Measurements from ENCODE around the gene NOL8.

Gene NOL8

DNA sequence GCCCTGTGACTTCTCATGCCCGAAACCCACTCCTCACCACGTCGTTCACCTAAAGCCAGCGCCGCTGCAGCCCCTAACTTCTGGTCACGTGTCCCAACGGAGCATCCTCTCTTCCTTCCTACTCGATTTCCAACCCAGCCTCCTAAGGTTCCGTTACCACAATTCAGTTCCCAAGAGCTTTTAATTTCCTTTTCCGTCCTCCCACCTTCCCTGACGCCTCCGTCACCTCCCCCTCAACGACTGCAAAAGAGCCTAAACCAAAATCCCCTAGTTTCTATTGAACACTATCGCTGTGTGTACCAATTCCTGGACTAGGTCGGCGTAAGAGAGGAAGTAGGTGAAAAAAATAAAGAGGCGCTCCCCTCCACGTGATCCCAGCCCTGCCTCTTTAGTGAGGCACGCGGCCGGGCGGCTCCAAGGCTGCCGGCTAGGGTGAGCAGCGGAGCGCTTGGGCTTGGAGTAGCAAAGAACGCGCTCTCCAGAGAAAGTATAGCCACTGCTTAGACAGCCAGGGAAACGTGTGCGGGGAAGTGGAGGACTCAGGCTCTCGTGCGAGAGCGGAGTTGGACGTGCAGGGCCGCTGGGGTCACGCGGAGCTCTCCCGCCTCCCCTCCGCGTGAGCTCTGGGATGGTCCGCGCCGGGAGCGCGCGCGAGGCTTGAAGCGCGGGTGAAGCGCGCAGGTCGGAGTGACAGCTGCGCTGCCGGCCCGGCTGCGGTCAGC, at the start of gene NOL8, which contains the start of gene CENPP:
TSS of gene NOL8 (minus strand) at position 82 of the 722 bp plus-strand sequence. CDS start 1,189 bp downstream, outside the sequence.
TSS of gene CENPP (plus strand) at position 685 of the 722 bp plus-strand sequence.
- DNase-seq (ENCODE audit: low read depth in 2 of 2) = peak; percentile 68 to 75

DNA sequence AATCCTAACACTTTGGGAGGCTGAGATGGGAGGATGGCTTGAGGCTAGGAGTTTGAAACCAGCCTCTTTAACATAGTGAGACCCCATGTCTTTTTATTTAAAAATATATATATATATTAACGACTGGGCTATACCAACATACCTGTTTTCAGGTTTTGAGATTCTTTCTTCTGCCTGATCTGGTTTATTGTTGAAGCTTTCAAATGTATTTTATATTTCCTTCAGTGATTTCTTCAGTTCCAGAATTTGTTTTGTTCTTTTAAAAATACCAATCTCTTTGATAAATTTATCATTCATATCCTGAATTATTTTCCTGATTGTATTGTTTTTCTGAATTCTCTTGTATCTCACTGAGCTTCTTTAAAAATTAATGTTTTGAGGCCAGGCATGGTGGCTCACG, 48.0 kb upstream of the NOL8 start:
- no peak for DNase-seq (ENCODE audit: low read depth in 2 of 2)

GRCh38 chr9:92369075-92369474, 43.9 kb upstream of the NOL8 start:
- no peak for DNase-seq (ENCODE audit: low read depth in 2 of 2)

DNA sequence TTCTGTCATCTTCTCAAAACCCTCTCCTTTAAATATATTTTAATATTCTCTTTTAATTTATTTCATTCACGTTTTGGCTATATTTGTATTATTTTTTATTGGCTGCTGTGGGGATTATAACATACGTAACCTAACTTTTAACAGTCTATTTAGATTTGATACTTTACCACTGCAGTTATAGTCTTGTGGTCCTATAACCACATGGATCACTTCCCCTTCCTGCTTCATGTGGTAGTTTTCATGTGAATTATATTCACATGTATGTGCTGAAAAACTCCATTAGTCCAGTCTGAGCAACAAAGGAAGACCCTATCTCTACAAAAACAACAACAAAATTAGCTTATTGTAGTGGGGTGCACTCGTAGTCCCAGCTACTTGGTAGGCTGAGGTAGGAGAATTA, 34.9 kb upstream of the NOL8 start:
- no peak for DNase-seq (ENCODE audit: low read depth in 2 of 2)

GRCh38 chr9:92359394-92359995, 34.3 kb upstream of the NOL8 start:
- no peak for DNase-seq (ENCODE audit: low read depth in 2 of 2)

DNA sequence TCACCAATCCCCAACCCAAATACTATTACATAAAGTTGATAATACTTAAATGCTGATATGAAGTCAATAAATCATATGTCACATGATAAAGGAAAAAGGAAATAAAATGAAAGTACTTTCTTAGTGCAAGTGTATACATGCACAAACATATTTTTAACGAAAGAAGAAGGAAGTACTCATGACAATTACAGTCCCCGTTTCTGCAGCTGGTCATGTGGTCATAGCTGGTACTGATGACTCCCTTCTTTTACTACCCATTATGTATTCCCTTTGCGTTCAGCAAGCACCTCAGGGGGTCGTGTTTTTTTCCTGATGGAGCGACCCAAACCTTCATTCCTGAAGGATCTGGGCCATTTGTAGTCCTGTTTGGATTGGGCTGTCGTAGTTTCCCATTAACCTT, 27.9 kb upstream of the NOL8 start:
- DNase-seq (ENCODE audit: low read depth in 2 of 2) = no peak

DNA sequence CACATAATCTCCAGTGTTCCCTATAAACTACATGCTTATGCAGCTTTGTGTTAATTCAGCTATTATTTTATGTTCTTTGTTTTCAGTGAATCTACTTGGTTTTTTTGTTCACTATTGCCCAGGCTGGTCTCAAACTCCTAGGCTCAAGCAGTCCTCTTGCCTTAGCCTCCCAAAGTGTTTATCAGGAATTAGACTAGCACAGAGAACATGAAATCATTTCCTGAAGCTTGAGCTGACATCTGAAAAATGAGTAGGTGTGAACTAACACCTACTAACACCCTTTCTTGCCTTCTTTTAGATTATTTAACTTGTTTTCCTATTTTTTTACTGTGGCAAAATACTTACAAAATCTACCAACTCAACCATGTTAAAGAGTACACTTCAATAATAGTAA, 25.6 kb upstream of the NOL8 start:
- no peak for DNase-seq (ENCODE audit: low read depth in 2 of 2)

DNA sequence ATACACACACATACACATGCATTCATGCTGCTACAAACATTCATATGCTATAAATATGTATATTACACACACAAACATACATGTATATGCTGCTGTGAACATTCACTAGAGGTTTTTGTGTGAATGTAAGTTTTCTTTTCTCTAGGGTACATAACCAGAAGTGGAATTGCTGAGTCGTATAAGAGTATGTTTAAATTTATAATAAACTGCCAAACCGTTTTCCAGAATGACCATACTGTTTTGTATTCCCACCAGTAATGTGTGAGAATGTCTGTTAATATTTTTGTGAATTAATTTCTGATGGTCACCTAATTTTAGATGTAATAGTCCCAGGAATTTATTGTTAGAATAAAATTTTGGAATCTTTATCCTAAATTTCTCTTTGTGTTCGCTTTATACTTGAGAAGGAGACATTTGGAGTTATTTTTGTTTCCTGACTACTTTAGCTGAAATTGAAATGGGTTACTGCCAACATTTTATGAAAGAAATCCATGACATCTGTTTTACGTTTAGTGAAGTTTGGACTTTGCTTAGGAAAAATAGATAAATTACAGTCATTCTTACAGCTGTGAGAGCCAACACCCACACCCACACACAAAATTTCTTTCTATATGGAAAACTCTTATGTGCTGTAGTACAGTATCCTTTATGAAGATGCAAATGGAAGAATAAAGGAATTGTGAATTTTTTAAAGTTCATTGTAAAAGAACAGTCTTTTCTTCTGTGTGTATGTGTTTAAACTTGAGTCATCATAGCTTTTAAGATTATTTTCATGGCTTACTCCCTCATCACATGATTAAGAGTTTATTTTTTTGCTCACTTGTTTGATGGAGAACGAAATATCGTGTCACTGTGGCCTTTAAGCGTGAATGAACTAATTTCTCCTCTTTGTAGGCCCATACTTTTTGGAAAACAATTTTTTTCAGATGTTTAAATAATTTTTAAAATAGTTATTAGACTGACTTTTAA, 24.9 kb upstream of the NOL8 start:
- no peak for DNase-seq (ENCODE audit: low read depth in 2 of 2)

DNA sequence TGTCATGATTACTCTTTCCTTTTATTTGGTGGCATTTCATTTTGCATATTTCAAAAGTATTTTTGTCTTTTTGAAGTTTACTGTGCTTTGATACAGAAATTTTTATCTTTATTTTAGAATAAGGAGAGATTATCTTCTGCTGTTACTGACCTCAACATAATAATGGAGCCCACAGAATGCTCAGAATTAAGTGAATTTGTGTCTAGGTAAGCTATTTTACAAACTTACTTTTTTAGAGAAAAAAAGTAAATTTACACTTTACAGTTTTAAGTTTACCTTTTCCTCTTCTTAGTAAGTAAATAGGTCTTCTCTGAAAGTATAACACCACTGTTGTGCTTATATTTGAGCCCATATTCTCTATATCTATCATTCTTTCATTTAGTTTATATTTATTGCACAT, 20.4 kb upstream of the NOL8 start:
- DNase-seq (ENCODE audit: low read depth in 2 of 2) = no peak

DNA sequence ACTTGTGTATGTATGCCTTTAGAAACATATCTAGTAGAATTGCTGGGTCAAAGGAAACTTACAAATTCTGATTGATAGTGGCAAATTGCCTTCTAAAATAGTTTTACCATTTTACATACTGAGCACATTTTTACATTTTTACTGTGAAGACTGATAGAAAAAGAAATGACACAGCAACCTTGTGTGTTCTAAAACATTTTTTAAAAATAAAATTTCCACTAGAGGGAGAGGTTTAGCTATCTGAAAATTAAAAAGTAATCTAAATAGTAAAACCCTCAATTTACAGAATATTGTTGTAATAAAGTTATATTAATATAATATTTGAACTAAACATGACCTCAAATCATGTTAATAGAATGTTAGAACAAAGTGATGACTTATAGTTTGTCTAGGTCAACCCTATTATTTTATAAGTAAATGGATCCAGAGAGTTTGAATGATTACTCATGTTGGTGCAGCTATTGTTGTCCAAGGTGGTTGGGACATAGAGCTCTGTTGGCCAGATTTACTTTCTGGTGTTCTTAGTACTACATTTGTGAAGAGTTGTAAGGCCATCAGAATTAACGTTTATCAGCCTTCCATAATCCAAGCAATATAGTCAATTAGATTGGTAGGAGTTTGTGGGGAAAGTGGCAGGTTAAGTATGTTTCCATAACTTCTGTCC, 17.8 kb upstream of the NOL8 start:
- no peak for DNase-seq (ENCODE audit: low read depth in 2 of 2)

DNA sequence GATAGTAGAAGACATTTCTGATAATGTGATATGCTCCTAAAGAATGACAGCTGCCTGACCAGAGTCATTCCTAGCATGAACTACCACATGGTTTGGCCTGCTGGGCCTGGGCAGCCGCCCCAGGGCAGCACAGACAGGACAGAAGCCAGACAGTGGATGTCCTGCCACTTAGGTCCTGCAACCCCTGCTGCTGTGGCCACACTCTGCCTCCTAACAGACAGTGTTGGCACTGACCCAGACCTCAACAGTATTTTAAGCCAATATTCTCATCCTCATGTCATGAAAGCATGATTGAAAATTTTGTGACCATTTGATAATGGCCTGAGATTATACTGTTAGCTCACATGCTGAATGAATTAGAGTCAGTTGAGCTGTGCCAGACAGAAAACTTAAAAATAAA, 16.4 kb upstream of the NOL8 start:
- no peak for DNase-seq (ENCODE audit: low read depth in 2 of 2)

GRCh38 chr9:92333282-92333634, 8.1 kb upstream of the NOL8 start:
- no peak for DNase-seq (ENCODE audit: low read depth in 2 of 2)

GRCh38 chr9:92332577-92333281, 7.6 kb upstream of the NOL8 start:
- DNase-seq (ENCODE audit: low read depth in 2 of 2) = no peak

DNA sequence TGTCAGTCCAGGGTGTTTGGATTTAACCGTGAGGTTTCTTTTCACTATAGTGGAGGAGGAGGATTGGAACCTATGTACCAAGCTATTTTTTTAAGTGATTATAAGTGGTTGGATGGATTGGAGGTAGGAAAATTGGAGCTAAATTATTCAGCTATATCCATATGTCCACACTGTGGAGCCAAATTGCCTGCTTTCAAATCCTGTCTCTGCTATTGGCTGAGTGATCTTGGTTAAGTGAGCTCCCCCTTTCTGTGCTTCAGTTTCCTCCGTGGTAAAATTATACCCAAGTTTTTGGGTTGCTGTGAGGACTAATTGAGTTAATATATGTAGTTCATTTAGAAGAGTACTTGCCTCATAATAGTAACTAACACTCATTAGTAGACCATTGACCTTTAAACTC, 3.1 kb upstream of the NOL8 start:
- no peak for DNase-seq (ENCODE audit: low read depth in 2 of 2)

DNA sequence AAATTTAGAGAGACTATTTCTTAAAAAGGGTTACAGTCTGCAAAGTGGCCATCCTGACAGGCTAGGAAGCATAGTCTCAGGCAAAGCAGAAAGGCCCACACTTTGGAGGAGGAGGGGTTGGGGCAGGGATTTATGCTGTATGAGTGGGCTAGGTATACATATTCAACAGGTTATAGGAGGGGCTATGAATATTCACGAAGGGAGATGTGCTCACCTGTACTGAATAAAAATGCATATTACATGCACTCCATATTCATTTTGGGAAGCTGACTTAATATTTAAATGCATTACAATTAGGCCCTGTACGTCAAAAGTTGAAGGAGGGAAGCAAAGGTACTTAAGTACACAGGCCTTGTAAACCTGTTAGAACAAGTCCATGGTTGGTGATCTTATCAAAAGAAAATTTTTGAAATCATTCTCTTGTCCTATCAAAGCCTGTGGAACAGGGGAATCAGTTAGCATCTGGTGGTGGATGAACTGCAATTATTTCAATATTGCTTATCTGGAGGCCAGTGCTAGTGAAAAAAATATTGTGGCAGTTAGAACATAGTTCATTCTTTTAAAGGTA, 2.2 kb upstream of the NOL8 start:
- DNase-seq (ENCODE audit: low read depth in 2 of 2) = no peak

GRCh38 chr9:92325991-92326500, 896 bp upstream of the NOL8 start:
- DNase-seq (ENCODE audit: low read depth in 2 of 2) = no peak

DNA sequence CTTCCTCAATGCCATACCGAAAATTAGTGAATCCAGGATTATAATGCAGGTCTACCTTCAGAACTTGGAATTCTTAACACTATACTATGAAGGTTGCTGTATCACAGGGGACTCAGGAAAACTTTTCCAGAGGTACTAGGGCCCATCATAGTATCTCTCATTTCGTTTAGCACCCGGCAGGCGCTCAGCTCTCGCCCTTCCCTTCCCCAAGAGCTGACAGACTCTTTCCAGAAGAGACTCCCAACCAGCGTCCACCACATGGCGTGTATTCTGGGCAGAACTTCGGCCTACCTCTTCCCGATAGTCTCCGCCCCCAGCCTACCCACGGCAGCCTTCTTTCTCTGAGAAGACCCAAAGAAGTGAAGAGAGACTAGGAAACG, 271 bp downstream of the NOL8 start:
- DNase-seq (ENCODE audit: low read depth in 2 of 2) = no peak

DNA sequence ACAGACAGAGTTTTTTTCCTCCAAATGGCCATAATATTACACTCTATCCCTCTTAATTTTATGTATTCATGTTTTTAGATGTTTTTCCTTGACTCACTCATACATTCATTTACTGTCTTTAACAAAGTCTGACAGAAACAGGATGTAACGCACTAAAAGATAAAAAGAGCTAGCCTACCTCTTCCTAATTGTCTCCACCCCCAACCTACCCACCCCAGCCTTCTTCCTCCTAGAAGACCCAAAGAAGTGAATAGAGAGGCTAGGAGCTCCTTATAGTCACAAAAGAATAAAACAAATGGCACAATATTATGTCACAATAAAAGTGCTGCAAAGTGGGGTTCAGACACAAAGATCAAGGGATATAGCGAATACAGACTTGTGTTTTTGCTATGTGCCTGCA, 719 bp downstream of the NOL8 start:
- DNase-seq (ENCODE audit: low read depth in 2 of 2) = no peak

DNA sequence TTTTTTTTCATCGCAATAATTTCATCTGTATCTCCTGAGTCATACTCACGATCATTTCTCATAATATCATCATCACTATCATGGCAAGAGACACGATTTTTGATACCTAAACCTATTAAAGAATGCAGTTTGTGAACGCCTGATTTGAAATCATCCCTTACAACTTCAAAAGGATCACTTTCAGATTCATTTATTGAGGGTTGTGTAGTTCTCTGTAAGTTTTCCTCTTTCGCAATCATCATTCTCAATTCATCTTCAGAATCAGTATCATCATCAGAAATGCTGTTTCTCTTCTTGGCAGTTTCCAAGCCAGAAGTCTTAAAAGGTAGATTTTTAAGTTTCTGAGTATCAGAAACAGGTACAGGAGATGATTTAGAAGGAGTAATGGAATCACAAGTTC, 9.7 kb downstream of the NOL8 start:
- no peak for DNase-seq (ENCODE audit: low read depth in 2 of 2)

GRCh38 chr9:92313624-92314012, 11.5 kb downstream of the NOL8 start:
- no peak for DNase-seq (ENCODE audit: low read depth in 2 of 2)
